KBM-7 (cell line): ENCODE results near the gene PRPF38B.
"Not testable (repeated sequence)": the region's sequence is repeated elsewhere in the genome, so short reads cannot be mapped to it uniquely, and the experiment has no call there.

Source experiments
- DNase-seq: peaks from one replicate; pipeline ENCODE4 v3.0.0-alpha.2; 2015
- in situ Hi-C: fragments of 300-500 bp; cut with MboI; formaldehyde crosslinking; loops from 2 replicates; pipeline ENCODE4 v1.14.3; 2020; ENCODE audit warnings: low sequenced_read_pairs, low pct_unique_long_range_greater_than_20kb, mixed read lengths

The PRPF38B gene

DNA sequence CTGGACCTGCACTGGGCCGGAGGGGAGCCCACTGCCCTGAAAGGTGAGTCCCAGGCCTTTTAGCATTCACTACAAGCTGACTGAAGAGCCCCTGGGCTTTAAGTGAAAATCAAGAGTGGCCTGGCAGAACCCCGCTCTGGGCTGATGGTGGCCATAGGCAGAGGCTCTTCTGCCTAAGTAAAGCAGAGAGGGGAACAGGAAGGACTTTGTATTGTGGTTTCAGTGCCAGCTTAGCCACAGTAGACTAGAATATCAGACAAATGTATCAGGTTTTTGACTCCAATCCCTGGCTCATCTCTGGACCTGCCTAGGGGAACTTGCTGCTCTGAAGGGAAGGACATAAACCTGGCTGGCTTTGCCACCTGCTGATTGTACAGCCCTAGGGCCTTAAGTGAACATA lies 21.0 kb upstream of the PRPF38B start:
- DNase-seq, result peak; percentile 35
- in situ Hi-C loops, result no loop called here

DNA sequence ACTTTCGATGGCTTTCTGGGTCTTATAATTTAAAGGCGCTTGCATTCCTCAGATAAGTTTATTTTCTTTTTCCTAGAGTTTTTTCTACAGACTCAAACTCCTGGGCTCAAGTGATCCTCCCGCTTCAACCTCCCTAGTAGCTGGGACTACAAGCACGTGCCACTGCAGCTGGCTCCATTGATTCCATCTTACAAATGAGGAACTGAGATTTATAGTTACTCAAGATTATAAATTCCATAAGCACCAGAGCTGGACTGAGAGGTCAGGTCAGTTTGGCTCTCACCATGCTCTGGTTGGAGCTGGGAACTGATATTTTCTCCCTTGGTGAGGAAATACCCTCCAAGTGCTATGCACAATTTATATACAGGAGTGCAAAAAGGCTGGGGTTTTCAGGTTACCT lies 13.4 kb upstream of the PRPF38B start:
- in situ Hi-C loops, result no loop called here
- no peak for DNase-seq

DNA sequence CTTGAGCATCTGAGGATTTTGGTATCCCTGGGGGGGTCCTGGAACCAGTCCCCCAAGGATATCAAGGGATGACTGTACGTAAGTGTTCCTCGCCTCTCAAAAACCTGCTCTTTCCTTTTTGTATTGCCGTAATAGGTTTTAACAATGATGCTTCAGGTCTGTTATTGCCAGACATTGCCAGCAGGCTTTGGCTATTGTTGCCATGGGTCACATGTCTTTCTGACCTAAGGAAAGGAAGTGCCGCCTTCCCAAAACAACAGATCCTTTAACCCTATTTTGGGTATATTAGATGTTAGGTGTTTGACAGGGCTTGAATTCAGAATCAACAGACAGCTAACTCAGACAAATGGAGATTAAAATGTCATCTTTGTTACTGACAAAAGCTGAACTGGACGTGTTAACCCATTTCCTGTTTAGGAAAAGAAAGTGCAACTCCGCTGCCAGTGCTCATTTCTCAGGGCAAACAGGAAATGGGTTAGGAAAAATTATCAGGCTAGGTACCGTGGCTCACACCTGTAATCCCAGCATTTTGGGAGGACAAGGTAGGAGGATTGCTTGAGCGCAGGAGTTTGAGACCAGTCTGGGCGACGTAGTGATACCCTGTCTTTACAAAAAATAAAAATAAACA lies 12.4 kb upstream of the PRPF38B start:
- DNase-seq, result no peak
- in situ Hi-C loops, result no loop called here

DNA sequence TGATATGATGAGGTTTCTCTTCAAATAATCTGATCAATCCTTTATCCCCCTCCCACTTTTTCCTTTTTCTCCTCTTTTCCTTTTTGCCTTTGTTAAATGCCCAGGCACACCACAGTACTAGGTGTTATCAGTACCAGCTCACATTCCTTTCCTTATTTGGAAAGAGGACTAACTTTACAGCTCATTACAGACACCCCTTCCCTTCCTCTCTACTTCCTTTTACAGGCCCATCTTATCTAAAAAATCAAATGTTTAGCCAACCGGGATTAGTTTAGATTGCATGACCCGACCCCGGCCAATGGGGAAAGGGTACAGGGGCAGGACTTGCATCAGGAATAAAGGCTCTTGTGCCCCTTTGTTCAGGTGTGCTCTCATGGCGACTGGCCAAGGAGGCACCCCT lies 10.4 kb upstream of the PRPF38B start:
- peak; percentile 45 for DNase-seq
- in situ Hi-C loops, result not testable (repeated sequence)

DNA sequence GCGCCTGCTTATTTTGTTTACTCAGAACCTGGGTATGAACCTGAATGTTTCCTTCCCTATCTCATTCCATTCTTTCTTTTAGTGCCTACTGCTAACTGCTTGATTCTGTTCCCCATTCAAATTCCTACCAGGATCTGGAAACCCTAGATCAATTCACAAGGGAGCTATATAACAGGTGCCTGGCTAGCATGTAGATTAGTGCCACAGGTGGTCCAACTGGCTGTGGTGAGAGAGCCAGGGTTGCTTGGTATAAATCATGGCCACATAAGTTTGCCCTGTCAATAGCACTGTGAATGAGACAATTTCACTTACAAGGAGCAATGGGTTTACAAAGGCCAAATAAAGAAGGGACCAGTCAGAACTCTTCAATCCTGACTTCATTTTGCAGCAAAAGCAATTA lies 6.6 kb upstream of the PRPF38B start:
- DNase-seq, result no peak
- in situ Hi-C loops, result no loop called here

DNA sequence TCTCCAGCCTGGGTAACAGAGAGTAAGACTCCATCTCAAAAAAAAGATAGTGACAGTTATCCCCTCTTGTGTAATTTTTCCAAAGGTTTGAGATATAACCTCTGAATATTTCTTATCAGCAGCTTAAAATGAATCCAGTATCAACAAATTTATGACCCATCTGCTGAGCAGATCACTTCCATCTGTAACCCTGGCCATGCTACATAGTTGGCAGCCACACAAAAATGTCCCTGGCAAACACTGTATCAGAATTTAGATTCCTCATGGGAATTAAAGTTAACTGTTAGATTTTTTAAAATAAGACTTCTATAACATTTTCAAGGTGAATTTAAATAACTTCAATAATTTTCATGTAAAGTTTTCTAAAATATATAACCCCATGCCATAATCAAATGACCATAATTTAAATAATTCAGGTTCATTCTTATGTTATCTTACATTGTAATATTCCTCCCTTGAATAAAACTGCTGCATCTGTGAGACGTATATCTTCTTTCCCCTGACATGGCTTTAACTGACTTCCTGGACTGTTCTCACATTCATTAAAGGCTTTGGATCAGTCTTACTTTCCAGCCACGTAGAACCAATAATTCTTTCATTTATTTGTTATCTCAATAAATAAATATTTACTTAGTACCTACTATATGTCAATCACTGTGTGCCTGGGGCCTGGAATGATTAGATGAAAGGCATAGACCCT lies 5.3 kb upstream of the PRPF38B start:
- DNase-seq, result no peak
- in situ Hi-C loops, result no loop called here

DNA sequence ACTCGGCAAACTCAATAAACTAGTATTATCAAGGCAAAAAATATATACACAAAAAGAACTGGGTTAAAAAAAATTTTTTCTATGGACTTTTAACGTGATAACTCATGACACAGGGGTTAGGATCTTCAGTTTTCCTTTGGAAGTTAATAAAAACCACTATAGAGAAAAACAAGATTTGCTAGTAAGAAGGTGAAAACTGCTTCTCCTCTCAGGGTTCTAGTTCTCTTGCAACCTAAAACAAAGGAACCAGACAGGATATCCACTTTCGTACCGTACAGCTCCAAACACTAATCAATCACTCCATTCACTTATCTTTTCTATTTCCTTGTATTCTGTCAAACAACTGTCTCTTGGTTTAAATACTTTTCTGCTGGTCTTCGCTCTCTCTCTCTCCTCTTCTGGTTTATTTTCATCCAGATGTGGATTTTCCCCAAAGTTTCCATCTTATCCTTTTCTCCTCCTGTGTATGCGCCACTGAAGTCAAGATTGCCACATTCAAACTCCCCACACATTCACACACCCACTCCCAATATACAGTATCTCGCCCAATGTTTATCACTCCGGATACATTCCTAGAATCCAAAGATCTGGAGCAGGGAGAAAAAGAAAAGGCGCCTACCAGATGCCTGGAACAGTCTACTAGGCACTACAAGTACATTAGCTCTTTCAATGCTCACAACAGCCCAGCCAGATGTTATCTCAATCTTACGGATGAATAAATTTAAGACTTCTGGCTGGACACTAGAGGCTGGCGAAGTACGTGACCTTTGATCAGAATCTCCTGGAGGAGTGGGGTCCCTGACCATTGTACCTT lies 775 bp upstream of the PRPF38B start:
- in situ Hi-C loops, result no loop called here
- DNase-seq, result no peak

DNA sequence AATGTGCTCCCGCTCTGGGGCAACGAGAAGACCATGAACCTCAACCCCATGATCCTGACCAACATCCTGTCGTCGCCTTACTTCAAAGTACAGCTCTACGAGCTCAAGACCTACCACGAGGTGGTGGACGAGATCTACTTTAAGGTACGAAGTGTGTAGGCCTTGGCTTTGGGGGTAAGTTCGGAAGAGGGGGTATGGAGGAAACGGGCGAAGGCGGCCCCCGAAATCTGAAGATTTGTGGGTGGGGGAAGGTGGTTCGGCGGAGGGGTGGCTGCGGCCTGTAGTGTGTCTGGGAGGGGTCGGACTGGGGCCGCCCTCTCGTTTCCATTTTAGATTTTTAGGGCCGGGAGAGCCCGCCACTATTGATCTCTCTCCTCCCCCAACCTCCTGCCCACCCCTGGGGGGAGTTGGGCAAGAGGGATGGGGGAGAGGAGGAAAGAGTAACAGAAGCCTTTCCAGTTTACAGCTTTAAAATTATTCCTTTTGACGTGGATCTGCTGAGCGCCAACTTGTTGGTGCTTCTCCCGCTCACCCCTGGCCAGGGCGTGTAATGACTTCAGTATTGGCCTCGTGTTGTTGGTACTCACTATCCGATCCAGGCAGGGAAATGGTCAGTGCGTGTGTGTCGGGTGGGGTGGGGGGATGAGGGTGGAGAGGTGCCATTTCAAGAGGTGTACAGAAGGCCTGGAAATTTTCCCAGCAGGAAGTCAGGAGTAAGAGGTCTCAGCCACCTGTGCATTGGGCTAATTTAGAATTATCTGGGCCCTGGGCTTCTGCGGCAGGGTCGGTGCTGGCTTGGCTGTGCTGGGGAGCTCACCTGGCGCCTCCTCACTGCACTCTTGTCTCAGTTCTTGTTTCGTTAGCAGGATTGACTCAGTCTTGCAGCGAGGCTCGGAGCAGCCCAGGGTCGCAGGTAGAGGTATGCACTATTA lies 880 bp downstream of the PRPF38B start:
- peak; percentile 86 for DNase-seq
- in situ Hi-C loops, result no loop called here

DNA sequence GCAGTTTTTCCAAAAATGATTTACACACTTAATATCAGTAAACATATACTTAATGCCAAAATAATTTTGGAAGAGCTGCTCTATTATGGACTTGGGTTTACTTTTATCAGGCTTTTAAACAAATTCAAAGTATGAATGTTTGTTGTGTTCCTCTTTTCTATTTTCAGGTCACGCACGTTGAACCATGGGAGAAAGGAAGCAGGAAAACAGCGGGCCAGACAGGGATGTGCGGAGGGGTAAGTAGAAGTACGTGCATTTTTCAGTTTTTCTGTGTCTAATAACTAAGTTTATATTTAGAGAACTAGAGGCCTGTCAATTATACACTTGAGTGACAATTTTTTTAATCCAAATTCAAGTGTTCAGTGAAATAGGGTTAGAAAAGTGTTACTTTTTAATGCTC lies 3.4 kb downstream of the PRPF38B start:
- peak; percentile 68 for DNase-seq
- in situ Hi-C loops, result no loop called here

DNA sequence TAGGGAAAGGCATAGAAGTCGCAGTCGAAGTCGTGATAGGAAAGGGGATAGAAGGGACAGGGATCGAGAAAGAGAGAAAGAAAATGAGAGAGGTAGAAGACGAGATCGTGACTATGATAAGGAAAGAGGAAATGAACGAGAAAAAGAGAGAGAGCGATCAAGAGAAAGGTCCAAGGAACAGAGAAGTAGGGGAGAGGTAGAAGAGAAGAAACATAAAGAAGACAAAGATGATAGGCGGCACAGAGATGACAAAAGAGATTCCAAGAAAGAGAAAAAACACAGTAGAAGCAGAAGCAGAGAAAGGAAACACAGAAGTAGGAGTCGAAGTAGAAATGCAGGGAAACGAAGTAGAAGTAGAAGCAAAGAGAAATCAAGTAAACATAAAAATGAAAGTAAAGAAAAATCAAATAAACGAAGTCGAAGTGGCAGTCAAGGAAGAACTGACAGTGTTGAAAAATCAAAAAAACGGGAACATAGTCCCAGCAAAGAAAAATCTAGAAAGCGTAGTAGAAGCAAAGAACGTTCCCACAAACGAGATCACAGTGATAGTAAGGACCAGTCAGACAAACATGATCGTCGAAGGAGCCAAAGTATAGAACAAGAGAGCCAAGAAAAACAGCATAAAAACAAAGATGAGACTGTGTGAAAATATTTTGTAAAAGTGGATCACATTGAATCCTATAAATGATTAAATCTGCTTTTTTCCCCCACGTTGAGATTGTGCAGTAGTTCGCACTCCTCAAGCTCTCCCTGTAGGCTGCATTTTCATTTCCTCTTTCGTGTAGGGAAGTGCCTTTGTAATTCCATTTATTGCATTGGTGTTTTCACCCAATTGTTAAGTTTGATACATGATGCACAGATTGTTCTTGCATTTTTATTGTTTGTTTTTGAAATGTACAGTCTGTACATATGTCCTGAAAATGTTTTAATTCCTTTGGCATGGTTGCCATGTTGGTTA lies 7.5 kb downstream of the PRPF38B start:
- in situ Hi-C loops, result no loop called here
- no peak for DNase-seq

DNA sequence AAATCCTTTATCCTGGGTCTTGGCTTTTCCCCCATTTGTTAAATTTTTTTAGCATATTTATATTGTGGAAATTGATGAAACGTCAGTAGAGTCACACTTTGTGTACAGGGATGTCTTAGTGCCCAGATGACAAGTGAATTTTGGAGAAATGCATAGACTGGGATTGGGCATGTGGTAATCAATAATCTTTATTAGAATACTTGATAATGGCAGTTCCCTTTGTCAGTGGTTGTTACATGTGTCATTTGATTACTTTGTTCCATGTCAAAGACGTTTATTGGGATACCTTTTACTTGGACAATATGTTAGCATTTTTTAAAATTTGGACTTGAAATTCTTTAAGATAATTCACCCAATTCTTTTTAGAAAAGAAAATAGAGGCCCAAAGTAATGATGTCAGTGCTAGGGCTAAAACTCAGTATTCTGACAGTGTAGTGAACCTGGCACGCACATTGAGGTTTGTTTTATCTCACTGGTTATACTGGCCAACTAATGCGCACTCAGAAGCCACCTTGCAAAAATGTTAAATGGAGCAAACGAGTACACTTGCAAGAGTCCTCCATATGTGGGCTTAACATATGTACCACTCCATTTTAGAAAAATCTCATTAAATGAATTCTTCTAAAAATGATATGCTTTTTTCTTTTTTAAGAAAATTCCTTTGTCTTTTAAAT lies 9.2 kb downstream of the PRPF38B start:
- DNase-seq, result no peak
- in situ Hi-C loops, result no loop called here

DNA sequence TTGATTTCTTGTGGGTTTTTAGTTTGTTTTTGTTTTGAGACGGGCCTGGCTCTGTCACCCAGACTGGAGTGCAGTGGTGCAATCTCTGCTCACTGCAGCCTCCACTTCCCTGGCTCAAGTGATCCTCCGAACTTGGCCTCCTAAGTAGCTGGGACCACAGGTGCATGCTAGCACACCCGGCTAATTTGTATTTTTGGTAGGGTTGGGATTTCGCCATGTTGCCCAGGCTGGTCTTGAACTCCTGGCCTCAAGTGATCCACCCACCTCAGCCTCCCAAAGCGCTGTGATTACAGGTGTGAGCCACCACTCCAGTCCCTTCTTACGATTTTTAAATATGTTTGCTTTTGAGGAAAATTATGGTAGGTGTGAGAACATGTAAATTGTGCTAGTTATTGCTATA lies 10.0 kb downstream of the PRPF38B start:
- in situ Hi-C loops, DNase-seq: not testable (repeated sequence)

DNA sequence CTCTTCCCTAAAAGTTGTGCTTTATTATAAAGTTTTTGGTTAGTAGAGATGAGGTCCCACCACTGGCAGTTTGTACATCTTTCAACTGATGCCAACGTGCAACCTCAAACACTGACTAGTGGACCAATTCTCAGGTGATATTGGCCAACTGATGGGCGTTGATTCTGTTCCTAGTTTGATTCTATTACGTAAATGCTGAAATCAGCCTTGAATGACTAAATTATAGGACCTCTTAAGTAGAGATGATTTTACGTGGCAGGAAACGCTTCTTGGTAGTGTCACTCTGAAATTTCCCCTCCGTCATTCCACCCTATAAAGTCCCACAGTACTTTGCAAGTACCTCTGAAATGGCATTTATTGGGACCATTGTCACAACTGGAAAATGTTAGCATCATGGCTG lies 11.8 kb downstream of the PRPF38B start:
- in situ Hi-C loops, result no loop called here
- DNase-seq, result no peak

DNA sequence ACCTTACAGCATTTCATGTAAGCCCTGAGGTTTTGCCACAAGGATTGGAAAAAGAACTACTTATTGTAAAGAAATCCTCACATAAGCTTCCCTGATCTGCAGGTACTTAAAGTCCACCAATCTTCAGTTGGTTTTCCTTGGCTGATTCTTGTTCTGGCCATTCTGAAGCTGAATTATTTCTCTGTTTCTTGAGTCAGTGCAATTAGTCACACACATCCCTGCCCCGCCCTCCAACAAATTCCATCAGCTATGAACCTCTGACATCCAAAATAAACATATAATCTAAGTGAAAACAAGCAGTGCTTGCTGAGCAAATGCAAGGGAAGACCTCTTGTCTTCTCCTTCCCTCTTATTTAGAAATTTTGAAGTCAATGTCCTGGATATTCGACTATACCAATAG lies 12.4 kb downstream of the PRPF38B start:
- DNase-seq, result no peak
- in situ Hi-C loops, result no loop called here

DNA sequence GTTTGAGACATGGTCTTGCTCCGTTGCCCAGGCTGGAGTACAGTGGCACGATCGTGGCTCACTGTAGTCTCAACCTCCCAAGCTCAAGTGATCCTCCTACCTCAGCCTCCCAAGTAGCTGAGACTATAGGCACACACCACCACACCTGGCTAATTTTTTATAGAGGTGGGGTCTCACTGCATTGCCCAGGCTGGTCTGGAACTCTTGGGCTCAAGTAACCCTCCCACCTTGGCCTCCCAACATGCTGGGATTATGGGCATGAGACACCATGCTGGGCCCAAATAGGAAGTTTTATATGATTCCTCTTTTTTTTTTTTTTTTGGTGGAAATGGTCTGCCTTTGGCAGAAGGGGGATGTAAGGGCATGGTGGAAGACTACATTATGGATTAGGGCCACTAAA lies 14.5 kb downstream of the PRPF38B start:
- no peak for DNase-seq
- in situ Hi-C loops, result no loop called here

DNA sequence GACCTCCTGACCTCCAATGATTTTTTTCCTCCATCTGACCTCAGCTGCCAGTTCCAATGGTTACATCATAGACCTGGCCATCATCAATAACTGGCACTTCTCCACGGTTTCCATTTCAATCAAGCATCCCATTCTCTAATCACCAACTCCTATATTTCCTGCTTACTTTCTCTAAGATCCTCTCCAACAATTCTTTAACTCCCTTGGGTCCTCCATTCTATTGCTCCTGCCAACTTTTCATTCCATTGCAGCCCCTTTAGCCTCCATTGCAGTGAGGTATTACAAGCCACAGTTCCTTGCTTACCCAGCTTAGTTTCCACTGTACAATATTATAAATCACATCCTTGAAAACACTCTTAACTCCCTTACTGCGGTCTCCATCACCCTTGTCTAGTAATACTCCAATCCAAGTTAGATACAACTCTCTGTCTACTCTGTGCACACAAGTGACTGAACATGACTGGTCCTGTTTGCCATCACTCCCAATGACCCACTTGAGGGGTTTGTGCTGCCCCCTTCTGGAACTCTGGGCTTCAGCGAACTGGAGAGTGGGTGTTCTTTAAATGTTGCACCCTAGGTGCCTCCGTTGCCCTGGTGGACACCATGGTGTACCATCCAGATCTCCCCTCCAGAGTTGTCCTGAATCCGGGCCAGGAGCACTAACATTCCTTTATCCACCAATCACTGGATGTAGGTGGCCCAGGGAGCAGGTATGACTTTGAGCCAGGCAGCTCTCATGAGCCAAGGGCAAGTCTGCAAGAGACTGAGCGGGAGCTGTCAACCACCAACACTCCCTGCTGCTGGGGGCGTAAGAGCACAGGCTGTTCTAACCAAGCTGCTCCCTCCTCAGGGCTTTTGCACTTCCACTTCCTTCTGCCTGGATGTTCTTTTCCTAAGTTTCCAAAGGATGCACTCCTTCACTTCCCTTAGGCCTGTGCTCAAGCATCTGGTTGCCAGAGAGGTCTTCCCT lies 16.9 kb downstream of the PRPF38B start:
- DNase-seq, result peak; percentile 58
- in situ Hi-C loops, result no loop called here
